Measurements from ENCODE around the gene UNKL. TPM values are rescaled to one million over a fixed set of nuclear protein-coding genes. Genes with fewer than 3 reads are reported as not detected.

The UNKL gene
- total and polyA plus RNA-seq, 2 of the 8 experiments (the other 6 are each of a cell fraction or from before 2014, with no cell fraction given) = 25.1 to 31.8 TPM

GRCh38 chr16:1349351-1349750 lies 65.2 kb downstream of the UNKL start:
- peaks cover 0 to 11% of the 10 kb centered on the region in 2 experiments for H4K20me1 ChIP-seq (replicated peaks in 1 of 2; ENCODE audit: control insufficient read depth in 1 of 2, insufficient read depth in 2 of 2, low read length in 2 of 2)
- no peak overlapping the region for H3K4ac ChIP-seq (replicated peaks; ENCODE audit: insufficient read length, low read depth, low read length)
- H3K23me2 ChIP-seq (ENCODE audit: low read depth, low read length) = peaks cover 14% of the 10 kb centered on the region
- no peak overlapping the region for H2BK15ac ChIP-seq (ENCODE audit: low read length)
- POLR2A ChIA-PET (ENCODE audit: partially characterized antibody) = interaction anchor here (1.3 to 2.8 kb wide), 3 partner anchors 14 to 84 kb away, joined by 3 to 13 read pairs (median 8); no protein-coding TSS in a partner anchor
- H3K79me2 ChIP-seq (ENCODE audit: control insufficient read depth in 1 of 2, insufficient read depth in 2 of 2, low read length in 2 of 2) = peaks cover 0 to 32% of the 10 kb centered on the region in 2 experiments; a peak in 2 of 4 replicates
- 91% methylated on average over 16 of the region's 16 CpGs; no CpG with 5 or more reads in 1 of the 2 experiments for WGBS, 2 experiments (ENCODE audit: extremely low coverage in 1 of 2, insufficient coverage in 1 of 2, insufficient read length in 1 of 2, insufficient replicate concordance in 2 of 2, low coverage in 1 of 2, low lambda C conversion rate in 2 of 2, missing lambda C conversion rate in 1 of 2)
- no peak for FAIRE-seq
- TF ChIP-seq YY1 (IDR thresholded peaks at IDR 0.05; ENCODE audit: low read depth, low read length) (no peak), MAFK (IDR thresholded peaks at IDR 0.05; ENCODE audit: low read depth, low read length) (no peak), SAP30 (IDR thresholded peaks at IDR 0.05; ENCODE audit: insufficient read depth, insufficient replicate concordance, low read length) (no peak), MAX (IDR thresholded peaks at IDR 0.05) (no peak), SIN3A (conservative IDR thresholded peaks at IDR 0.05 in 1 of 2, IDR thresholded peaks at IDR 0.05 in 1 of 2; ENCODE audit: low read depth in 1 of 2, low read length in 2 of 2) (no peak), TAF1 (IDR thresholded peaks at IDR 0.05; ENCODE audit: low read depth, low read length) (no peak), ATF2 (IDR thresholded peaks at IDR 0.05; ENCODE audit: low read length) (no peak), EZH2 (IDR thresholded peaks at IDR 0.05; ENCODE audit: low read depth, low read length, severe bottlenecking) (no peak), SP4 (IDR thresholded peaks at IDR 0.05; ENCODE audit: low read length) (no peak), TBP (IDR thresholded peaks at IDR 0.05; ENCODE audit: low read depth, low read length) (no peak)
- H3K23ac ChIP-seq (ENCODE audit: insufficient read length) = no peak overlapping the region
- no peak overlapping the region for H4K8ac ChIP-seq (ENCODE audit: extremely low read depth, insufficient read depth, low read length)
- H3K18ac ChIP-seq (ENCODE audit: extremely low read depth, low read length) = no peak overlapping the region
- H4K91ac ChIP-seq (replicated peaks; ENCODE audit: insufficient read length, low read length) = no peak overlapping the region
- CTCF ChIA-PET (ENCODE audit: partially characterized antibody) = interaction anchor here (7.1 to 11.1 kb wide), 2 partner anchors 12 to 18 kb away, joined by 43 to 52 read pairs; partner anchors contain the start of gene BAIAP3
- H2AK5ac ChIP-seq (ENCODE audit: low read depth, low read length) = no peak overlapping the region
- no peak overlapping the region for H4K5ac ChIP-seq (ENCODE audit: insufficient read length, low read depth, low read length)
- H2AFZ ChIP-seq (ENCODE audit: low read length) = no peak overlapping the region
- peaks cover 4 to 9% (median 5%) of the 10 kb centered on the region in 4 experiments; a peak in 4 of 8 replicates for H3K36me3 ChIP-seq (ENCODE audit: control insufficient read depth in 2 of 4, insufficient read depth in 4 of 4, low read length in 3 of 4)
- H3K4me1 ChIP-seq (replicated peaks in 1 of 4; ENCODE audit: control insufficient read depth in 3 of 4, insufficient read depth in 4 of 4, low read length in 3 of 4) = peaks cover 0 to 7% (median 4%) of the 10 kb centered on the region in 4 experiments; a peak in 3 of 7 replicates
- H2BK12ac ChIP-seq (ENCODE audit: low read depth, low read length) = no peak overlapping the region
- H3K56ac ChIP-seq (replicated peaks; ENCODE audit: insufficient read length, low read depth, low read length) = no peak overlapping the region
- H3K79me1 ChIP-seq (ENCODE audit: low read depth, low read length) = peaks cover 16% of the 10 kb centered on the region
- no peak overlapping the region for H2BK20ac ChIP-seq (ENCODE audit: low read length)
- no peaks in the 10 kb centered on the region for H3K9me3 ChIP-seq (ENCODE audit: insufficient read depth in 2 of 2, low read depth in 1 of 2, low read length in 1 of 2)
- no peak overlapping the region for H3K27ac ChIP-seq (ENCODE audit: low read depth, low read length)
- H3K9ac ChIP-seq (replicated peaks in 1 of 4; ENCODE audit: extremely low read depth in 1 of 4, low read depth in 3 of 4, low read length in 3 of 4) = no peak overlapping the region
- DNase-seq (ENCODE audit: low read depth in 1 of 2, low spot score in 2 of 2) = no peak
- no peak overlapping the region for H3K4me2 ChIP-seq (ENCODE audit: insufficient read depth in 1 of 2, low read depth in 2 of 2, low read length in 2 of 2)
- no peak overlapping the region for H3K14ac ChIP-seq (ENCODE audit: insufficient read length)
- no peak overlapping the region for H3K4me3 ChIP-seq (ENCODE audit: extremely low read depth in 1 of 4, insufficient read depth in 2 of 4, low read depth in 3 of 4, low read length in 4 of 4)
- H3K27me3 ChIP-seq (replicated peaks in 1 of 4; ENCODE audit: control insufficient read depth in 3 of 4, extremely low read depth in 1 of 4, insufficient read depth in 3 of 4, low read length in 3 of 4) = no peaks in the 10 kb centered on the region; a peak in 2 of 7 replicates
- no peak overlapping the region for H2BK120ac ChIP-seq (replicated peaks; ENCODE audit: low read depth, low read length)
- no peak overlapping the region for H2BK5ac ChIP-seq (ENCODE audit: low read depth, low read length)
